ENCODE measurements around the gene FHAD1. TPM values are rescaled to one million over a fixed set of nuclear protein-coding genes. Genes with fewer than 3 reads are reported as not detected.

The FHAD1 gene
- total and polyA plus RNA-seq, 2 donors (not counting 3 experiments of a cell fraction or from before 2014, with no cell fraction given), result 0.04 to 0.69 TPM

GRCh38 chr1:15214527-15214926 is 32.5 kb upstream of the FHAD1 start:
- no peak overlapping the region for H3K9ac ChIP-seq (replicated peaks; ENCODE audit: extremely low read depth, insufficient read depth, low read length)
- no peak for DNase-seq (ENCODE audit: low read depth, low spot score)
- no peak overlapping the region for H3K4me2 ChIP-seq (ENCODE audit: insufficient read depth, low read length)
- H2AFZ ChIP-seq (ENCODE audit: low read depth, low read length), result no peak overlapping the region
- no peak overlapping the region for H3K27ac ChIP-seq (ENCODE audit: insufficient read depth, low read depth, low read length)
- ChIA-PET POLR2A (no interaction called here), CTCF (interaction anchor here (1.1 kb wide), 1 partner anchor 29 kb away, joined by 3 read pairs; no protein-coding TSS in a partner anchor)
- no peaks in the 10 kb centered on the region for H4K20me1 ChIP-seq (replicated peaks; ENCODE audit: control insufficient read depth, extremely low read depth, insufficient read depth, low read length)
- FAIRE-seq, result no peak
- no peak overlapping the region for H3K4me3 ChIP-seq (replicated peaks in 1 of 3; ENCODE audit: insufficient read depth in 1 of 3, low read depth in 1 of 3, low read length in 3 of 3)
- H3K36me3 ChIP-seq (ENCODE audit: control insufficient read depth in 2 of 2, extremely low read depth in 1 of 2, insufficient read depth in 2 of 2, low read length in 2 of 2), result peaks cover 0 to 3% of the 10 kb centered on the region in 2 experiments
- H3K4me1 ChIP-seq (ENCODE audit: control insufficient read depth, extremely low read depth, insufficient read depth, low read length), result peaks cover 16% of the 10 kb centered on the region
- H3K79me2 ChIP-seq (ENCODE audit: control insufficient read depth, insufficient read depth, low read length), result no peaks in the 10 kb centered on the region
- intact Hi-C loops (cut with micrococcal nuclease), result no loop called here
- H3K9me1 ChIP-seq (replicated peaks; ENCODE audit: control insufficient read depth, extremely low read depth, insufficient read depth, low read length), result no peaks in the 10 kb centered on the region
- BruUV-seq (replicated peaks), result no TSS peak
- no peak for TF ChIP-seq POLR2AphosphoS5 (IDR thresholded peaks at IDR 0.05; ENCODE audit: insufficient read depth, low read depth, low read length)
- TF ChIP-seq GATA2 (IDR thresholded peaks at IDR 0.05; ENCODE audit: insufficient read depth, insufficient read length, low read depth, low read length), result no peak
- no peak for TF ChIP-seq POLR2A (IDR thresholded peaks at IDR 0.05; ENCODE audit: low read depth, low read length)
- no peak for TF ChIP-seq EZH2 (IDR thresholded peaks at IDR 0.05; ENCODE audit: borderline replicate concordance, low read depth, low read length, severe bottlenecking)
- TF ChIP-seq MYC (IDR thresholded peaks at IDR 0.05; ENCODE audit: low read depth, low read length), result no peak
- no peaks in the 10 kb centered on the region for H3K9me3 ChIP-seq (replicated peaks; ENCODE audit: control insufficient read depth, insufficient read depth, low read length)
- dilution Hi-C loops (cut with MboI; ENCODE audit: extremely low pct_ligation_motif_present, low sequenced_read_pairs), result no loop called here
- H3K27me3 ChIP-seq (ENCODE audit: control insufficient read depth in 2 of 2, insufficient read depth in 2 of 2, low read length in 2 of 2), result no peaks in the 10 kb centered on the region

- Histone ChIP-seq H3K27me3 (ENCODE audit: control insufficient read depth in 2 of 2, insufficient read depth in 2 of 2, low read length in 2 of 2) (no peaks in the 10 kb centered on the region), H3K9me3 (replicated peaks; ENCODE audit: control insufficient read depth, insufficient read depth, low read length) (no peaks in the 10 kb centered on the region), H3K27ac (ENCODE audit: insufficient read depth, low read depth, low read length) (no peak overlapping the region), H3K4me2 (ENCODE audit: insufficient read depth, low read length) (no peak overlapping the region), H3K9ac (replicated peaks; ENCODE audit: extremely low read depth, insufficient read depth, low read length) (no peak overlapping the region), H3K9me1 (replicated peaks; ENCODE audit: control insufficient read depth, extremely low read depth, insufficient read depth, low read length) (no peaks in the 10 kb centered on the region), H3K79me2 (ENCODE audit: control insufficient read depth, insufficient read depth, low read length) (no peaks in the 10 kb centered on the region), H2AFZ (ENCODE audit: low read depth, low read length) (no peak overlapping the region), H4K20me1 (replicated peaks; ENCODE audit: control insufficient read depth, extremely low read depth, insufficient read depth, low read length) (no peaks in the 10 kb centered on the region), H3K36me3 (ENCODE audit: control insufficient read depth in 2 of 2, extremely low read depth in 1 of 2, insufficient read depth in 2 of 2, low read length in 2 of 2) (peaks cover 0 to 3% of the 10 kb centered on the region in 2 experiments), H3K4me1 (ENCODE audit: control insufficient read depth, extremely low read depth, insufficient read depth, low read length) (peaks cover 14% of the 10 kb centered on the region), H3K4me3 (replicated peaks in 1 of 3; ENCODE audit: insufficient read depth in 1 of 3, low read depth in 1 of 3, low read length in 3 of 3) (no peak overlapping the region)
- dilution Hi-C loops (cut with MboI; ENCODE audit: extremely low pct_ligation_motif_present, low sequenced_read_pairs), result no loop called here
- CTCF ChIA-PET, result no interaction called here
- no peak for TF ChIP-seq MAX (IDR thresholded peaks at IDR 0.05; ENCODE audit: insufficient read depth, insufficient read length)
- no peak for TF ChIP-seq GATA2 (IDR thresholded peaks at IDR 0.05; ENCODE audit: insufficient read depth, insufficient read length, low read depth, low read length)
- TF ChIP-seq POLR2A (IDR thresholded peaks at IDR 0.05; ENCODE audit: low read depth, low read length), result no peak
- intact Hi-C loops (cut with micrococcal nuclease), result loop anchor here (5.0 kb wide), 1 partner anchor 202 kb away; no protein-coding TSS in a partner anchor
- DNase-seq (ENCODE audit: low read depth, low spot score) (no peak), FAIRE-seq (no peak)
- POLR2A ChIA-PET, result no interaction called here
- BruUV-seq (replicated peaks), result no TSS peak
Measured at GRCh38 chr1:15215116-15215515, 31.9 kb upstream of the FHAD1 start.

Data from endothelial cell of umbilical vein (primary cell).